Uterus (tissue), 4 donors: Measurements from ENCODE around the gene DUSP10. TPM values are rescaled to one million over a fixed set of nuclear protein-coding genes. Genes with fewer than 3 reads are reported as not detected.
A peak's percentile ranks its signal among the peaks of the same experiment; 100 is the strongest.

Experiments
- DNase-seq, 2 donors: peaks; one replicate each; pipeline ENCODE4 v3.0.0-alpha.2; 2019 to 2020
- H3K27ac ChIP-seq, 2 donors: fragments of 200-600 bp; sonication (generic); 1 replicate in 1 of 2; 2 replicates in 1 of 2; pipeline ENCODE4 v1.5.1; 2016 to 2018
- H3K27me3 ChIP-seq, 2 donors: fragments of 200-600 bp; sonication (generic); one replicate each; pipeline ENCODE4 v1.5.1; 2018 to 2019; ENCODE audit warnings: control low read depth in 1 of 2
- H3K36me3 ChIP-seq, 2 donors: fragments of 200-600 bp; sonication (generic); one replicate each; pipeline ENCODE4 v1.5.1; 2019; ENCODE audit warnings: control low read depth in 1 of 2
- H3K4me1 ChIP-seq, 2 donors: fragments of 200-600 bp; sonication (generic); one replicate each; pipeline ENCODE4 v1.5.1; 2018 to 2019; ENCODE audit warnings: control low read depth in 1 of 2
- H3K4me3 ChIP-seq, 2 donors: fragments of 200-600 bp; sonication (generic); 1 replicate in 1 of 2; 2 replicates in 1 of 2; pipeline ENCODE4 v1.5.1; 2018 to 2019; ENCODE audit warnings: mild to moderate bottlenecking in 1 of 2
- H3K9me3 ChIP-seq, 2 donors: fragments of 200-600 bp; sonication (generic); one replicate each; pipeline ENCODE4 v1.5.1; 2019; ENCODE audit warnings: control low read depth in 1 of 2
- POLR2A ChIP-seq, 2 donors: fragments of 450-650 bp; IDR thresholded peaks; one replicate each; pipeline ENCODE4 v1.6.1; 2016; ENCODE audit warnings: antibody characterized with exemption in 2 of 2, mild to moderate bottlenecking in 1 of 2, moderate library complexity in 1 of 2
- intact Hi-C: fragments of 100-400 bp; cut with DNase I; formaldehyde crosslinking; loops from one replicate; pipeline ENCODE4 v1.15.1; 2023; ENCODE audit warnings: low total_unique reads
- total RNA-seq, 4 donors: library from RNA; depleted of rRNA in 3 of 4; stranded (reverse); fragments of >200 nt in 3 of 4; gene quantifications; one replicate each; pipeline versions ENCODE4 v1.1.0 to v1.2.4, GENCODE V29; 2014 to 2023
- TF ChIP-seq, protein P1 (sequence below), 4 experiments: fragments of 200-600 bp in 2 of 4; fragments of 450-650 bp in 2 of 4; sonication (generic) in 2 of 4; IDR thresholded peaks; one replicate each; pipeline ENCODE4 v1.5.1; 2016 to 2019; ENCODE audit warnings: antibody characterized with exemption in 4 of 4, mild to moderate bottlenecking in 2 of 4, moderate library complexity in 1 of 4
- donor health status: DM: yes; HTN: yes; CAD: no.

The DUSP10 gene
- total RNA-seq, 4 donors from 2014 or later, result 0.26 to 10.9 (median 5.5) TPM

DNA sequence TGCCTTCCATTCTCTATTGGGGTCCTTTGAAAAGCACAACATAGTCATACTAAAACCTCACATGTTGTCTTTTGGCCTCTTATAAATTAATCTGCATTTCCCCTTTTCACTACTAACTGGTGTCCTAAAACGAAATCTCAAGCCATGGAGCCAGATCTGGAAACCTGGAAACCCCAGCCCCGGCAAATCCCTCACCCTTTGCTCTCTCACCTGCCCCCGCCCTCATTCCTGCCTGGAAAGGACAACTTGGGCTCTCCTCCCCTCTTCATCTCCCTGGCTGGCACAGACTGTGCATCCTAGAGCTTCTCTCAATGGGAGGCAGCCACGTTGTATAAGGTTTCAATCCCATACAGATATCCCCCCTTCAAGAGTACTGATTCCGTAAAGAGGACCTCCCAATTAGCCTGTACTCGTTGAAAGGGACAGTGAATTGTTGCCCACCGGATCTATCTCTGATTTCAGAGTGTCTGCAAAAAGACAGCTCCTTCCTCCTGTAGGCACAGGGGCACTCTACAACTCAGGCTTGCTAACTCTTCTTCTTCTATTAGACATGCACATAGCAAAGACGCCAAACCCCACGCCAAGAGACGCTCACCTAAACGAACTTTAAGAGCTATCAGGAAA lies 1.4 kb downstream of the DUSP10 start:
- intact Hi-C loops, result no loop called here
- peak overlapping the region; percentile 64 to 70 for H3K4me3 ChIP-seq
- TF ChIP-seq POLR2A (IDR thresholded peaks at IDR 0.05), result no peak
- TF ChIP-seq, protein P1, sequence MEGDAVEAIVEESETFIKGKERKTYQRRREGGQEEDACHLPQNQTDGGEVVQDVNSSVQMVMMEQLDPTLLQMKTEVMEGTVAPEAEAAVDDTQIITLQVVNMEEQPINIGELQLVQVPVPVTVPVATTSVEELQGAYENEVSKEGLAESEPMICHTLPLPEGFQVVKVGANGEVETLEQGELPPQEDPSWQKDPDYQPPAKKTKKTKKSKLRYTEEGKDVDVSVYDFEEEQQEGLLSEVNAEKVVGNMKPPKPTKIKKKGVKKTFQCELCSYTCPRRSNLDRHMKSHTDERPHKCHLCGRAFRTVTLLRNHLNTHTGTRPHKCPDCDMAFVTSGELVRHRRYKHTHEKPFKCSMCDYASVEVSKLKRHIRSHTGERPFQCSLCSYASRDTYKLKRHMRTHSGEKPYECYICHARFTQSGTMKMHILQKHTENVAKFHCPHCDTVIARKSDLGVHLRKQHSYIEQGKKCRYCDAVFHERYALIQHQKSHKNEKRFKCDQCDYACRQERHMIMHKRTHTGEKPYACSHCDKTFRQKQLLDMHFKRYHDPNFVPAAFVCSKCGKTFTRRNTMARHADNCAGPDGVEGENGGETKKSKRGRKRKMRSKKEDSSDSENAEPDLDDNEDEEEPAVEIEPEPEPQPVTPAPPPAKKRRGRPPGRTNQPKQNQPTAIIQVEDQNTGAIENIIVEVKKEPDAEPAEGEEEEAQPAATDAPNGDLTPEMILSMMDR (IDR thresholded peaks at IDR 0.05), result no peak
- peak overlapping the region in 1 of 2 donors; percentile 94 for H3K27ac ChIP-seq
- no peaks in the 10 kb centered on the region for H3K4me1 ChIP-seq
- no peaks in the 10 kb centered on the region for H3K9me3 ChIP-seq
- H3K36me3 ChIP-seq, result no peaks in the 10 kb centered on the region
- H3K27me3 ChIP-seq, result no peaks in the 10 kb centered on the region
- no peak for DNase-seq

DNA sequence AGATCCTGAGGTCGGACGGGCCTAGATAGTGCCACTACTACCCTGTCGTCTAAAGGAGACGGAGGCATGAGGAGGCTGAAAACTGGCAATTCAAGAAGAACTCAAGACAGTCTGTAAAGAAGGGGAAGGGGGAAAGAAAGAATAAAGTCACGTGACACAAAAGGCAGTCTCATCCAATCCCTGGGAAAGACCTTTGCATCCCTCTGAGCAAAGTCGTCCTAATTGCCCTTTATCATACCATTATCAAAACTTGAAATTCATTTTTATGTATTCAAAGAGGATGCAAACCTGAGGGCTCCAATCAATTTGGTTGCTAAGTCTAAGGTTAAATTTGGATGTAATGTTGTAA lies 2.2 kb downstream of the DUSP10 start:
- intact Hi-C loops, result no loop called here
- TF ChIP-seq, protein P1 (IDR thresholded peaks at IDR 0.05), result no peak
- TF ChIP-seq POLR2A (IDR thresholded peaks at IDR 0.05), result no peak
- Histone ChIP-seq H3K4me3 (no peak overlapping the region), H3K27ac (no peak overlapping the region), H3K27me3 (no peaks in the 10 kb centered on the region), H3K36me3 (no peaks in the 10 kb centered on the region), H3K4me1 (no peaks in the 10 kb centered on the region), H3K9me3 (no peaks in the 10 kb centered on the region)
- no peak for DNase-seq

DNA sequence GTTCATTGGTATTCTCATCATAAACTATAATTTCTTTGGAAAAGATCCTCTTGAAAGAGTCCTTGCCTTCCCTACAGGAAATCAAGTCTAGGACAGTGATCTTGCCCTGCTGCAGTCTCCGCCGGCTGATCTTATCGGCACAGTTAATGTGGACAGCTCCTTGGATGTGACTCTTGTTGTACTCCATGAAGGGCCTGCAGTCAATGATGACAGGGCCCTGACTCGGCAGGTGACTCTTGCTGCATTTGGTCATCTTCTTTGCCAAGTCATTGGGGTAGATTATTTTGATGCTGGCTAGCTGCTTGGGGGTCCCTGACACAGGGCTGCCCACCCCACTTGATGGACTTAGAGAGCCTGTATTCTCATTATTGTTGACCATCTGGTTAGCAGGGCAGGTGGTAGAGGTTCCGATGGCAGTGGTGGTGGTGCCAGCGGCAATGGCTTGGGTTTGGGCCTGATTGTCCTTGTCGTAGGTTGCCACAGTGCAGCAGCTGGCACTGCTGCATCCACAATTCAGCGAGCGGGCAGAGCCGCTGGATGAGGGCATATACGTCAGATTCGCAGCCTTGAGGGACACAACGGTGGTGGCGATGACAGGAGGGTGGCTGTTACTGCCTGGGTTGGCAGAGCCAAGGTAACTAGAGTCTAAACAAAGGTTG lies 2.7 kb downstream of the DUSP10 start:
- no peaks in the 10 kb centered on the region for H3K27me3 ChIP-seq
- H3K36me3 ChIP-seq, result no peaks in the 10 kb centered on the region
- no peak for DNase-seq
- no peaks in the 10 kb centered on the region for H3K9me3 ChIP-seq
- no peaks in the 10 kb centered on the region for H3K4me1 ChIP-seq
- TF ChIP-seq, protein P1 (IDR thresholded peaks at IDR 0.05), result no peak
- TF ChIP-seq POLR2A (IDR thresholded peaks at IDR 0.05), result no peak
- intact Hi-C loops, result no loop called here
- no peak overlapping the region for H3K27ac ChIP-seq
- H3K4me3 ChIP-seq, result no peak overlapping the region

DNA sequence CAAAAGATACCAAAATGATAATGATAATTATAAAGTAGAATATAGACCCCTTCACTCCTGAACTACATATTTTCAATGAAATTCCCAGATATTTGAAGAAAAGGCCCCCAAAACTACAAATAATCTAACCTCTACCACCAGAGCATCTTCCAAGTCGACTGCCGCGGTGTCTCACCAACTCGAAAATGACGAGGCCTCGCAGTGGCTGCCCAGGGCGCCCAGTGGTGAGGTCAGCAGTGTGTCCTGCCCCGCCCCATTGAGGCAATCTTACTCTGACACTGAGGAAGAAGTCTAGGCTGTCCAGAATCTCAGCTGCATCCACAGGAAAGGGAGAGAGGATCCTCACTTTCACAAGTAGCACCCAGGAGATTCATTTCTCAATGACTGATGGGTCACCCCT lies 5.2 kb downstream of the DUSP10 start:
- TF ChIP-seq, protein P1 (IDR thresholded peaks at IDR 0.05), result no peak
- TF ChIP-seq POLR2A (IDR thresholded peaks at IDR 0.05), result no peak
- no peaks in the 10 kb centered on the region for H3K27me3 ChIP-seq
- no peaks in the 10 kb centered on the region for H3K4me1 ChIP-seq
- H3K4me3 ChIP-seq, result no peak overlapping the region
- intact Hi-C loops, result no loop called here
- H3K36me3 ChIP-seq, result no peaks in the 10 kb centered on the region
- no peak overlapping the region for H3K27ac ChIP-seq
- H3K9me3 ChIP-seq, result no peaks in the 10 kb centered on the region
- DNase-seq, result no peak

DNA sequence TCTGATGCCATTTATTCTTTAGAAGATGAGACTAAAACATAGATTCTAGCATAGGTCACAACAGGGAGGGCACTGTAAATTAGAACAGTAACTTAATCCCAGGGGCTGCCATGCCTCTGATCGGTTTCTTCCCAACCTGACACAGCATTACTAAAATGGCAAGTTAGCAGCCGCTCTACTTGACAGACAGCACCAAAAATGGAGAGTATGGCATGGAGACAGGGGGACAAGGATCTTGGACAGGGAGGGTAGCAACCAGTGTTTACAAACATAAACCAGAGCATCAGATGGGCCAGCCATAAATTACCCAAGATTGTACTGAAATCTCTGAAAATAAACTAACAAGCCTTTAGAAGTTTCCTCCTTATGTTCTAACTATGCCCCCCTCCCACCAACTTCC lies 5.9 kb downstream of the DUSP10 start:
- intact Hi-C loops, result no loop called here
- Histone ChIP-seq H3K4me3 (no peak overlapping the region), H3K9me3 (no peaks in the 10 kb centered on the region), H3K27me3 (no peaks in the 10 kb centered on the region), H3K36me3 (no peaks in the 10 kb centered on the region), H3K4me1 (no peaks in the 10 kb centered on the region), H3K27ac (no peak overlapping the region)
- DNase-seq, result no peak
- TF ChIP-seq POLR2A (IDR thresholded peaks at IDR 0.05), result no peak
- TF ChIP-seq, protein P1 (IDR thresholded peaks at IDR 0.05), result no peak
